ENCODE results near the gene SMNDC1. TPM values are rescaled to one million over a fixed set of nuclear protein-coding genes. Genes with fewer than 3 reads are reported as not detected.

The SMNDC1 gene
- total and polyA plus RNA-seq, 11 donors: 5.2 to 23.1 (median 20.6) TPM

GRCh38 chr10:110324201-110324804 lies 19.6 kb upstream of the SMNDC1 start:
- Histone ChIP-seq H3K27ac (no peak overlapping the region), H3K4me1 (no peaks in the 10 kb centered on the region), H3K27me3 (peaks cover 0 to 3% (median 0%) of the 10 kb centered on the region in 9 donors), H3K4me3 (no peak overlapping the region), H3K9me3 (peaks cover 0 to 24% (median 7%) of the 10 kb centered on the region in 12 donors), H3K36me3 (no peaks in the 10 kb centered on the region)
- intact Hi-C loops (cut with DNase I): no loop called here
- WGBS, 4 donors: 61 to 68% (median 63%) methylated on average over 5 of the region's 5 CpGs
- ATAC-seq: no peak
- no peak for DNase-seq
- no peak for TF ChIP-seq CTCF (IDR thresholded peaks at IDR 0.05)
- no peak for TF ChIP-seq POLR2A (IDR thresholded peaks at IDR 0.05)

GRCh38 chr10:110323503-110323902 lies 18.8 kb upstream of the SMNDC1 start:
- ATAC-seq: no peak
- Histone ChIP-seq H3K36me3 (no peaks in the 10 kb centered on the region), H3K27ac (no peak overlapping the region), H3K27me3 (peaks cover 0 to 3% (median 0%) of the 10 kb centered on the region in 9 donors), H3K9me3 (peaks cover 0 to 24% (median 7%) of the 10 kb centered on the region in 12 donors), H3K4me1 (no peaks in the 10 kb centered on the region), H3K4me3 (no peak overlapping the region)
- TF ChIP-seq CTCF (IDR thresholded peaks at IDR 0.05): no peak
- TF ChIP-seq POLR2A (IDR thresholded peaks at IDR 0.05): no peak
- DNase-seq: no peak
- 68 to 79% (median 73%) methylated on average over 2 of the region's 2 CpGs for WGBS, 4 donors
- intact Hi-C loops (cut with DNase I): no loop called here

GRCh38 chr10:110321869-110322620 lies 17.3 kb upstream of the SMNDC1 start:
- 82 to 90% (median 85%) methylated on average over 6 of the region's 6 CpGs for WGBS, 4 donors
- intact Hi-C loops (cut with DNase I): no loop called here

More at GRCh38 chr10:110321869-110322620, 17.3 kb upstream of the SMNDC1 start:
- Histone ChIP-seq H3K36me3 (no peaks in the 10 kb centered on the region), H3K27me3 (peaks cover 0 to 3% (median 0%) of the 10 kb centered on the region in 9 donors), H3K9me3 (peaks cover 0 to 24% (median 7%) of the 10 kb centered on the region in 12 donors), H3K4me3 (no peak overlapping the region), H3K27ac (no peak overlapping the region), H3K4me1 (no peaks in the 10 kb centered on the region)
- DNase-seq (no peak), ATAC-seq (no peak)
- TF ChIP-seq CTCF (IDR thresholded peaks at IDR 0.05): no peak
- no peak for TF ChIP-seq POLR2A (IDR thresholded peaks at IDR 0.05)

Data from heart left ventricle (tissue), 16 donors.